ENCODE data around the gene CNTFR. TPM values are rescaled to one million over a fixed set of nuclear protein-coding genes. Genes with fewer than 3 reads are reported as not detected.

Gene CNTFR
- total and polyA plus RNA-seq, 4 experiments from 2014 or later: not detected

DNA sequence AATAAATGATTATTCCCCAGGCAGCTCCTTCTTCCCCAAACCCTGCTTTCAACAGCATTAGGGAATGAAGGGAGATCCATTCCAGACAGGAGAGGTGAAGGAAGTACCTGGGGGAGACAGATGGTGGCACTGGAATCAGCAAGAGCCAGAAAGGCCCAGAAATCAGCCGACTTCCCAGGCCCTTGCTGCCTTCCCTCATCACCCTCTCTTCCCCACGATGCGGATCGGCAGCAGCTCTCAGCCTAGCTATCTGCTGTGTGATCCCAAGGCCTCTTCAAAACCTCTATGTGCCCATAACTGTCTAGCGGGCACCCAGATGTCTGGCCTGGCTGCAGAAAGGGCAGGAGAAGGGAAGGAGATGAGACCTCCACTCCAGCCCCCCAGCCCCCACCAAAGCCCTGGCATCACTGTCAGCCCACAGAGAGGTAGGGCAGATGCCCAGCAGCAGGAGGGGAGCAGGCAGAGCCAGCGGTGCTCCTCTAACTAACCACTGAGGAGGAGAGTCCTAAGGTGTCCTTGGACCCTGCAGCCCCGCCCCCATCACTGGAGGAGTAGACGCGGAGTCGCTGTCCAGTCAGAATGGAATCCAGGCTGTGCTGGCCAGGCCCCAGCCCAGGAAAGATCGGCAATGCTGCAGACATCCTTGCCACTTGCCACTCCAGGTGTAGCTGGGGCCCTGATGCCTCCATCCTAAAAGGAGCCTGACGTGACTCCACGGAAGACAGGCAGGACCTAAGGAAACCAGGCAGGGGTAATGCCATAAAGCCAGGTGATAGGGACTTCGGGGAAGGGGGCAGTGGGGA is 12.7 kb downstream of the CNTFR start:
- POLR2A ChIA-PET (ENCODE audit: partially characterized antibody): no interaction called here
- Mint-ChIP-seq H3K27me3 (peaks cover 42 to 54% of the 10 kb centered on the region in 2 donors), H3K4me3 (peak overlapping the region; percentile 17 to 79 (median 64)), H3K27ac (no peak overlapping the region), H3K9me3 (no peaks in the 10 kb centered on the region), H3K36me3 (no peaks in the 10 kb centered on the region), H3K4me1 (peaks cover 2 to 27% (median 12%) of the 10 kb centered on the region in 4 donors)
- CTCF ChIA-PET (ENCODE audit: partially characterized antibody): no interaction called here
- Histone ChIP-seq H3K36me3 (ENCODE audit: insufficient read depth, low read length) (no peaks in the 10 kb centered on the region), H3K27ac (ENCODE audit: low read depth, low read length) (no peak overlapping the region), H3K27me3 (ENCODE audit: insufficient read depth, low read length) (peaks cover 20% of the 10 kb centered on the region), H3K4me3 (ENCODE audit: low read length in 2 of 2) (no peak overlapping the region), H3K4me1 (ENCODE audit: insufficient read depth, low read length) (peaks cover 8% of the 10 kb centered on the region), H3K9me3 (ENCODE audit: control insufficient read depth in 1 of 2, low read length in 2 of 2) (no peaks in the 10 kb centered on the region)
- intact Hi-C loops (cut with micrococcal nuclease): no loop called here
- no peak for DNase-seq

DNA sequence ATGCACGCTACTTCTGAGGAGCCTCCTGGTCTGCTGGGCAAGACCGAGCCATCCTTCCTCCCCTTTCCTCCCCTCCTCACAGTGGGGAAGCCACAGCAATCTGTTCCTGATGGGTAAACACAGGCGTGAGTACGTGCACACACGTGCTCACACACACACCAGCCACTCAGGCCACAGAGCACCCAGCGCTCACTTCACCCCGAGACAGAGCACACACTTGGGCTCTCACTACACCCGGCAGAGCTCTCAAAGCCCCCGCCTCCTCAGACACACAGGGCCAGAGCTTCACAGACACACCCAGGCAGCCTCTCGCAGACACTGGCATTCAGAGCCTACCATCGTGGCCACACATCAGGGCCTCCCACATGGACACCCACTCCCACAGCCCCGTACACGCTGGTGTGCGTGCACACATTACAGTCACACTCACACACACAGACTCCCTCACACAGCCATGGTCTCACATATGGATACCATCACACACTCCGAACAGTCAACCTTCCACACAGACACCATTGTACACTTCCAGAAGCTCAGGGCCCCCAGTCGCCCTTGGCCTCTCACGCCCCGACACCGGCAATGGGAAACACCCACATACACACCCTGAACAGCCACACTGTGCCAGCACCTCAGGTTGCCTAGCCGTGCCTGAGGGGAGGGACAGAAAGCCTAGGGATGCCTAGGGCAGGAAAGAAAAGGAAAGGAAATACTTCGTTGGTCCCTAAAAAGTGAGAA is 13.5 kb downstream of the CNTFR start:
- no peak overlapping the region for H3K27ac Mint-ChIP-seq
- intact Hi-C loops (cut with micrococcal nuclease): no loop called here
- H3K27me3 Mint-ChIP-seq: peaks cover 40 to 50% of the 10 kb centered on the region in 2 donors
- no peak overlapping the region for H3K27ac ChIP-seq (ENCODE audit: low read depth, low read length)
- H3K36me3 ChIP-seq (ENCODE audit: insufficient read depth, low read length): no peaks in the 10 kb centered on the region
- no peak for DNase-seq
- ChIA-PET CTCF (ENCODE audit: partially characterized antibody) (no interaction called here), POLR2A (ENCODE audit: partially characterized antibody) (no interaction called here)
- H3K4me1 Mint-ChIP-seq: peaks cover 2 to 27% (median 12%) of the 10 kb centered on the region in 4 donors
- H3K4me3 Mint-ChIP-seq: peak overlapping the region in 2 of 8 donors; percentile 17 to 21
- H3K36me3 Mint-ChIP-seq: no peaks in the 10 kb centered on the region
- H3K4me3 ChIP-seq (ENCODE audit: low read length in 2 of 2): no peak overlapping the region
- no peaks in the 10 kb centered on the region for H3K9me3 ChIP-seq (ENCODE audit: control insufficient read depth in 1 of 2, low read length in 2 of 2)
- peaks cover 20% of the 10 kb centered on the region for H3K27me3 ChIP-seq (ENCODE audit: insufficient read depth, low read length)
- H3K9me3 Mint-ChIP-seq: no peaks in the 10 kb centered on the region
- H3K4me1 ChIP-seq (ENCODE audit: insufficient read depth, low read length): peaks cover 8% of the 10 kb centered on the region

DNA sequence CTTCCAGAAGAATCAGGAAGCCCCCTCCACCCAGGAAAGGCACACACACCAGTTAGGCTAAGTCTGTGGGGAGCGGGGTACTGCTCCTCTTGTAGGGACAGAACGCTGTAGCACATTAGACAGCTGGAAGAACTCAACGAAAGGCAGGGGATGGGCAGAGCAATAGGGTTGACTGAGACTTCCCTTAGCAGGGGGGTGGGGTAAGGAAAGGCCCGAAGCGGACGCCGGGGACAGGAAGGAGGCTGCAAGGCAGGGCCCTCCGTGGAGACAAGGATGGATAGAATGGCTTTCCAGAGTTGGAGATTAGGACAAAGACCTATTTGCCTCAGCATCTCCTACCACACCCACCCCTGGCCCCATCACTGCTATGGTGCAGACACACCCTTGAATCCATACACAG is 14.3 kb downstream of the CNTFR start:
- Histone ChIP-seq H3K9me3 (ENCODE audit: control insufficient read depth in 1 of 2, low read length in 2 of 2) (no peaks in the 10 kb centered on the region), H3K27me3 (ENCODE audit: insufficient read depth, low read length) (peaks cover 20% of the 10 kb centered on the region), H3K4me3 (ENCODE audit: low read length in 2 of 2) (no peak overlapping the region), H3K4me1 (ENCODE audit: insufficient read depth, low read length) (peaks cover 8% of the 10 kb centered on the region), H3K36me3 (ENCODE audit: insufficient read depth, low read length) (no peaks in the 10 kb centered on the region), H3K27ac (ENCODE audit: low read depth, low read length) (no peak overlapping the region)
- peaks cover 36 to 48% of the 10 kb centered on the region in 2 donors for H3K27me3 Mint-ChIP-seq
- intact Hi-C loops (cut with micrococcal nuclease): no loop called here
- DNase-seq: no peak
- no peaks in the 10 kb centered on the region for H3K9me3 Mint-ChIP-seq
- ChIA-PET CTCF (ENCODE audit: partially characterized antibody) (no interaction called here), POLR2A (ENCODE audit: partially characterized antibody) (no interaction called here)
- H3K4me1 Mint-ChIP-seq: peaks cover 2 to 27% (median 12%) of the 10 kb centered on the region in 4 donors
- no peak overlapping the region for H3K4me3 Mint-ChIP-seq
- H3K36me3 Mint-ChIP-seq: no peaks in the 10 kb centered on the region
- no peak overlapping the region for H3K27ac Mint-ChIP-seq

DNA sequence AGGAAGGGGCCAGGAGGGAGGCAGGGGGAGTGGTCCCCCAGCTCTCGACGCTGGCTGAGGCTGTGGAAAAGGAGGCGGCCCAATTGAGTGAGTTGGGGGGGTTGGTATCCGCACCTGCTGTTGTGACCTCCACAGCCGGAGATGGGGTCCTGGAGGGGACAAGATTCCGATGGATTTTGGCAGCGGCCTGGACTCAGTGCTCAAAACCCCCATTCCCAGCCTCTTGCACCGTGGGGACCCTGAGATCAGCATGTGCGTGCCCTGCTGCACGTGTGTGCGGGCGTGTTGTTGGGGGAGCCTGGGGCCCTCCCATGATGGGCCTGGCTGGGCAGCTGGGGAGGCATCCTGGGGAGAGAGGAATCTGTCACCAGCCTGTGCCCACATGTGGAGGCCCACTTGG is 15.0 kb downstream of the CNTFR start:
- H3K4me1 Mint-ChIP-seq: peaks cover 2 to 27% (median 12%) of the 10 kb centered on the region in 4 donors
- DNase-seq: no peak
- peaks cover 30 to 49% of the 10 kb centered on the region in 2 donors for H3K27me3 Mint-ChIP-seq
- no peaks in the 10 kb centered on the region for H3K9me3 Mint-ChIP-seq
- Histone ChIP-seq H3K27me3 (ENCODE audit: insufficient read depth, low read length) (peaks cover 15% of the 10 kb centered on the region), H3K27ac (ENCODE audit: low read depth, low read length) (no peak overlapping the region), H3K4me3 (ENCODE audit: low read length in 2 of 2) (no peak overlapping the region), H3K4me1 (ENCODE audit: insufficient read depth, low read length) (peaks cover 8% of the 10 kb centered on the region), H3K36me3 (ENCODE audit: insufficient read depth, low read length) (no peaks in the 10 kb centered on the region), H3K9me3 (ENCODE audit: control insufficient read depth in 1 of 2, low read length in 2 of 2) (no peaks in the 10 kb centered on the region)
- H3K27ac Mint-ChIP-seq: no peak overlapping the region
- POLR2A ChIA-PET (ENCODE audit: partially characterized antibody): no interaction called here
- H3K4me3 Mint-ChIP-seq: no peak overlapping the region
- intact Hi-C loops (cut with micrococcal nuclease): no loop called here
- H3K36me3 Mint-ChIP-seq: no peaks in the 10 kb centered on the region
- CTCF ChIA-PET (ENCODE audit: partially characterized antibody): no interaction called here

DNA sequence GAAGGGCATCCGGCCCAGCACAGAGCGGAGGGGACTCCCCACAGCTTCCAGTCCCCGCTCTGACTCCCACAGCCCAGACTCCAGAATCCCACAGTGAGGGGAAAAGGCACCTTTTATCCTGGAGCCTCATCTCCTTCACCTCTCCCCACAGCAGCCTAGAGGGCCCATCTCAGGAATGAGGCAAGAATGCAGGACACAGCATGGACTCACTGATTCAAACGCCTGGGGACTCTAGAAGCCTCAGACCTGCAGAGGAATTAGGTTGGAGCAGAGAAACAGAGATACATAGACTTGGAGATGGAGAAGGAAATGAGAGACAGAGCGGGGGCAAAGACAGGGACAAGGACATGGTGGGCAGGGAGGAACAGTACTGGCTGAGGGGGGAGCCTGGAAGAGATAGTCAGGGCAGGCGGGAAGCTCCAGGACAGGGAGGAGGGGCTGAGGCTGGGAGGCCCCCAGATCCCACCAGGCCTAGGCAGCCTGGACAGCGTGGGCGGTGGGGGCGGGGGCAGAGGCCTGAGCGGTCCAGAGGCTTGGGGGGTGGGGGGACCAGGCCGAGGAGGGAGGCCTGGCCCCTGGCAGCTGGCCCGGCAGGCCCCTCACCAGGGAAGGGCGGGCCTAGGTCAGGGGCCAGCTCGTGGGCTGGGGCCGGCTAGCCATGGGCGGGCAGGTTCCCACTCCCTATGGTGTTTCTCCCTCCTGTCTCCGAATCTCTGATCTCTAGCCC is 15.8 kb downstream of the CNTFR start:
- intact Hi-C loops (cut with micrococcal nuclease): no loop called here
- Mint-ChIP-seq H3K9me3 (no peaks in the 10 kb centered on the region), H3K27me3 (peaks cover 26 to 44% of the 10 kb centered on the region in 2 donors), H3K36me3 (no peaks in the 10 kb centered on the region), H3K4me3 (no peak overlapping the region), H3K27ac (peak overlapping the region in 1 of 7 donors; percentile 18), H3K4me1 (peaks cover 2 to 19% (median 9%) of the 10 kb centered on the region in 4 donors)
- Histone ChIP-seq H3K36me3 (ENCODE audit: insufficient read depth, low read length) (no peaks in the 10 kb centered on the region), H3K27me3 (ENCODE audit: insufficient read depth, low read length) (peaks cover 7% of the 10 kb centered on the region), H3K4me3 (ENCODE audit: low read length in 2 of 2) (no peak overlapping the region), H3K9me3 (ENCODE audit: control insufficient read depth in 1 of 2, low read length in 2 of 2) (no peaks in the 10 kb centered on the region), H3K4me1 (ENCODE audit: insufficient read depth, low read length) (peaks cover 6% of the 10 kb centered on the region), H3K27ac (ENCODE audit: low read depth, low read length) (no peak overlapping the region)
- ChIA-PET POLR2A (ENCODE audit: partially characterized antibody) (no interaction called here), CTCF (ENCODE audit: partially characterized antibody) (interaction anchor here (0.6 kb wide), 1 partner anchor 397 kb away, joined by 4 read pairs; no protein-coding TSS in a partner anchor)
- DNase-seq: no peak

DNA sequence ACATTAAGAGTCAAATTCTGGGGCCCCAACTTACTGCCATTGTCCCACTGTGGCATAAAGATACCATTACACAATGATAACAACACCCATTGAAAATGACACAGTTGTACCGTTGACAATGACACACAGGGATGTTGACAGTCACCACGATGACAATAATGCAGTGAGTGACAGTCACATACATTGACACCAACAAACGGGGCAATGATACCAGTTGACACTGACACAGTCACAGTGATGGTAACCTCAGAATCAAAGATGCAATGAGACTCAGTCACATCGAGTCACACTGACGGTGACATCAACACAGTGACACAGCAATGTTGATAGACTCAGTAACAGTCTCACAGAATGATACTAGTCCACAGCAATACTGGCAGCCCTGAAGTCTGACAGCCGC is 16.9 kb downstream of the CNTFR start:
- H3K27me3 Mint-ChIP-seq: peaks cover 28 to 46% of the 10 kb centered on the region in 2 donors
- CTCF ChIA-PET (ENCODE audit: partially characterized antibody): no interaction called here

DNA sequence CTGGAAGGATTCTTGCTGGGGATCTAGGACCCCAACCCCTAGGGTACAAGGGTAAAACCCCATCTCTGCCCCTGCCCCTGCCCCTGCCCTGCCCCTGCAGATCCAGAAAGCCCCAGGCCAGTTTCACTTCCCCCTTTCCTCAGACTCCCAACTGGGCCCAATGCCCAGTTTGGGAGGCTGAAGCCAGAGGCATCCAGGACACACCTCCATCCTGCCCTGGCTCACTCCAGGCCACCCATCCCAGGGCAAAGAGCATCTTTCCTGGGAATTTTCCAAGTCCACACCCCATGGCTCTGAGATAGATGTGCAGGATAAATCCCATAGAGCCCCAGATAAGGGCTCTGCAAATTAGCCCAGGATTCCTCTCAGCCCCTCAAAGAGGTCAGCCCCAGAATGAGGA is 17.4 kb downstream of the CNTFR start:
- no peak overlapping the region for H3K4me3 Mint-ChIP-seq
- no peaks in the 10 kb centered on the region for H3K9me3 Mint-ChIP-seq
- Histone ChIP-seq H3K27me3 (ENCODE audit: insufficient read depth, low read length) (no peaks in the 10 kb centered on the region), H3K36me3 (ENCODE audit: insufficient read depth, low read length) (no peaks in the 10 kb centered on the region), H3K9me3 (ENCODE audit: control insufficient read depth in 1 of 2, low read length in 2 of 2) (no peaks in the 10 kb centered on the region), H3K4me3 (ENCODE audit: low read length in 2 of 2) (no peak overlapping the region), H3K4me1 (ENCODE audit: insufficient read depth, low read length) (no peaks in the 10 kb centered on the region), H3K27ac (ENCODE audit: low read depth, low read length) (no peak overlapping the region)
- POLR2A ChIA-PET (ENCODE audit: partially characterized antibody): no interaction called here
- CTCF ChIA-PET (ENCODE audit: partially characterized antibody): no interaction called here
- no peak overlapping the region for H3K27ac Mint-ChIP-seq
- DNase-seq: no peak
- H3K27me3 Mint-ChIP-seq: peaks cover 25 to 44% of the 10 kb centered on the region in 2 donors
- no peaks in the 10 kb centered on the region for H3K36me3 Mint-ChIP-seq
- intact Hi-C loops (cut with micrococcal nuclease): no loop called here
- H3K4me1 Mint-ChIP-seq: peaks cover 0 to 10% (median 2%) of the 10 kb centered on the region in 4 donors

More for the DNA sequence above, 16.9 kb downstream of the CNTFR start:
- H3K4me1 ChIP-seq (ENCODE audit: insufficient read depth, low read length): no peaks in the 10 kb centered on the region
- no peak overlapping the region for H3K27ac ChIP-seq (ENCODE audit: low read depth, low read length)
- Mint-ChIP-seq H3K9me3 (no peaks in the 10 kb centered on the region), H3K27ac (no peak overlapping the region), H3K36me3 (no peaks in the 10 kb centered on the region), H3K4me1 (peaks cover 2 to 15% (median 7%) of the 10 kb centered on the region in 4 donors), H3K4me3 (no peak overlapping the region)
- DNase-seq: no peak
- H3K36me3 ChIP-seq (ENCODE audit: insufficient read depth, low read length): no peaks in the 10 kb centered on the region
- H3K27me3 ChIP-seq (ENCODE audit: insufficient read depth, low read length): no peaks in the 10 kb centered on the region
- H3K9me3 ChIP-seq (ENCODE audit: control insufficient read depth in 1 of 2, low read length in 2 of 2): no peaks in the 10 kb centered on the region
- no peak overlapping the region for H3K4me3 ChIP-seq (ENCODE audit: low read length in 2 of 2)
- POLR2A ChIA-PET (ENCODE audit: partially characterized antibody): no interaction called here
- intact Hi-C loops (cut with micrococcal nuclease): no loop called here

All from CD4-positive, alpha-beta memory T cell (primary cell).